Vagina (tissue), 2 donors: Measurements from ENCODE around the gene MUC3A.

Experiments
- POLR2A ChIP-seq, 2 donors: fragments of 450-650 bp; IDR thresholded peaks; one replicate each; pipeline ENCODE4 v1.6.1; 2017; ENCODE audit warnings: antibody characterized with exemption in 2 of 2, mild to moderate bottlenecking in 2 of 2, moderate library complexity in 2 of 2
- POLR2AphosphoS5 ChIP-seq, 2 donors: sonication (generic); formaldehyde crosslinking; IDR thresholded peaks; one replicate each; pipeline ENCODE4 v1.9.0; 2017; ENCODE audit warnings: antibody characterized with exemption in 2 of 2, mild to moderate bottlenecking in 2 of 2, low read depth in 1 of 2; ENCODE audit not compliant: insufficient read depth in 1 of 2
- TF ChIP-seq, protein P1 (sequence below), 3 experiments: fragments of 450-650 bp in 2 of 3; fragments of 200-600 bp in 1 of 3; sonication (generic) in 1 of 3; IDR thresholded peaks; one replicate each; pipeline ENCODE4 v1.5.1; 2017 to 2019; ENCODE audit warnings: antibody characterized with exemption in 3 of 3, mild to moderate bottlenecking in 2 of 3, moderate library complexity in 2 of 3

- TF ChIP-seq, protein P1, sequence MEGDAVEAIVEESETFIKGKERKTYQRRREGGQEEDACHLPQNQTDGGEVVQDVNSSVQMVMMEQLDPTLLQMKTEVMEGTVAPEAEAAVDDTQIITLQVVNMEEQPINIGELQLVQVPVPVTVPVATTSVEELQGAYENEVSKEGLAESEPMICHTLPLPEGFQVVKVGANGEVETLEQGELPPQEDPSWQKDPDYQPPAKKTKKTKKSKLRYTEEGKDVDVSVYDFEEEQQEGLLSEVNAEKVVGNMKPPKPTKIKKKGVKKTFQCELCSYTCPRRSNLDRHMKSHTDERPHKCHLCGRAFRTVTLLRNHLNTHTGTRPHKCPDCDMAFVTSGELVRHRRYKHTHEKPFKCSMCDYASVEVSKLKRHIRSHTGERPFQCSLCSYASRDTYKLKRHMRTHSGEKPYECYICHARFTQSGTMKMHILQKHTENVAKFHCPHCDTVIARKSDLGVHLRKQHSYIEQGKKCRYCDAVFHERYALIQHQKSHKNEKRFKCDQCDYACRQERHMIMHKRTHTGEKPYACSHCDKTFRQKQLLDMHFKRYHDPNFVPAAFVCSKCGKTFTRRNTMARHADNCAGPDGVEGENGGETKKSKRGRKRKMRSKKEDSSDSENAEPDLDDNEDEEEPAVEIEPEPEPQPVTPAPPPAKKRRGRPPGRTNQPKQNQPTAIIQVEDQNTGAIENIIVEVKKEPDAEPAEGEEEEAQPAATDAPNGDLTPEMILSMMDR (IDR thresholded peaks at IDR 0.05) = no peak
- no peak for TF ChIP-seq POLR2A (IDR thresholded peaks at IDR 0.05)
- no peak for TF ChIP-seq POLR2AphosphoS5 (IDR thresholded peaks at IDR 0.05; ENCODE audit: insufficient read depth in 1 of 2, low read depth in 1 of 2)
Measured at GRCh38 chr7:100969066-100969615, 19.8 kb downstream of the MUC3A start, which contains the start of gene MUC12.
